ENCODE measurements around the gene KCTD16. TPM values are rescaled to one million over a fixed set of nuclear protein-coding genes. Genes with fewer than 3 reads are reported as not detected.
A peak's percentile ranks its signal among the peaks of the same experiment; 100 is the strongest.

KCTD16 gene
- total RNA-seq, 1 donor from 2014 or later = 5.6 TPM

DNA sequence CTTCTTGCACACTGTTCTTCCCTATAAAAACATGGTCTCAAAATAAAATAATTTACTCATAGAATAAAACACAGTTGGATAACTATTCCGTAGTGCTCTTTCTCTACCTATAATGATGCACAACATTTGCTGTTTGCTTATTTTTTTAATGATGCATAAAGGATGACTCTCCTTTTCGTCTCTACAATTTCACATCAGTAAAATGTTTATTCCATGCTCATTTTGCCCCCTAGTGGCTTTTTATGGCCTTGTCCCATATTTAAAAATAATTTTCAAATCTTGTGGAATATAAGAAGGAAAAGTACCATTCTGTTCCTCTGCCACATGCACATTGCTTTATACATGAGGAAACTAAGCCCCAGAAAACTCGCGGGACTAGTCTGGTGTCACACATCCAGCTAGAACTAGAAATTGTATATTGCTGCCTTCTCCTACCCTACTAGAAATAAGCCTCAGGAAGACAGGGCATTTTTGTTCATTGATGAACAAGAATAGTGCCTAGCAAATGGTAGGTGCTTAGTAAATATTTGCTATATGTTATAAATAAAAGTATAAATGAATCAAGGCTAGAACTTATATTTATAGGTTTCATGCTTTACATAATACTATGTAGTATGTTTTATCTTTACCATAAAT is 12.7 kb downstream of the KCTD16 start:
- H3K79me2 ChIP-seq (ENCODE audit: insufficient read depth, low read length) = no peaks in the 10 kb centered on the region
- no peak overlapping the region for H3K4me3 ChIP-seq (ENCODE audit: insufficient read depth, low read depth, low read length)
- no peaks in the 10 kb centered on the region for H3K27me3 Mint-ChIP-seq (ENCODE audit: low read depth, unreplicated experiment)
- peak overlapping the region; percentile 3 for H3K4me2 ChIP-seq (ENCODE audit: low read length)
- DNase-seq (ENCODE audit: low read depth) (peak; percentile 34), FAIRE-seq (peak; percentile 93)
- no peak overlapping the region for H3K9ac ChIP-seq (ENCODE audit: low read length)
- no peaks in the 10 kb centered on the region for H3K9me3 Mint-ChIP-seq (ENCODE audit: unreplicated experiment)
- H3K4me1 ChIP-seq (ENCODE audit: insufficient read depth, low read length) = peaks cover 13% of the 10 kb centered on the region
- H3K27ac Mint-ChIP-seq (ENCODE audit: unreplicated experiment) = no peak overlapping the region
- no peaks in the 10 kb centered on the region for H3K36me3 Mint-ChIP-seq (ENCODE audit: low read depth, unreplicated experiment)
- H3K27ac ChIP-seq (ENCODE audit: low read depth, low read length) = no peak overlapping the region
- peaks cover 22% of the 10 kb centered on the region for H3K4me1 Mint-ChIP-seq (ENCODE audit: low read depth, unreplicated experiment)
- TF ChIP-seq, protein P1, sequence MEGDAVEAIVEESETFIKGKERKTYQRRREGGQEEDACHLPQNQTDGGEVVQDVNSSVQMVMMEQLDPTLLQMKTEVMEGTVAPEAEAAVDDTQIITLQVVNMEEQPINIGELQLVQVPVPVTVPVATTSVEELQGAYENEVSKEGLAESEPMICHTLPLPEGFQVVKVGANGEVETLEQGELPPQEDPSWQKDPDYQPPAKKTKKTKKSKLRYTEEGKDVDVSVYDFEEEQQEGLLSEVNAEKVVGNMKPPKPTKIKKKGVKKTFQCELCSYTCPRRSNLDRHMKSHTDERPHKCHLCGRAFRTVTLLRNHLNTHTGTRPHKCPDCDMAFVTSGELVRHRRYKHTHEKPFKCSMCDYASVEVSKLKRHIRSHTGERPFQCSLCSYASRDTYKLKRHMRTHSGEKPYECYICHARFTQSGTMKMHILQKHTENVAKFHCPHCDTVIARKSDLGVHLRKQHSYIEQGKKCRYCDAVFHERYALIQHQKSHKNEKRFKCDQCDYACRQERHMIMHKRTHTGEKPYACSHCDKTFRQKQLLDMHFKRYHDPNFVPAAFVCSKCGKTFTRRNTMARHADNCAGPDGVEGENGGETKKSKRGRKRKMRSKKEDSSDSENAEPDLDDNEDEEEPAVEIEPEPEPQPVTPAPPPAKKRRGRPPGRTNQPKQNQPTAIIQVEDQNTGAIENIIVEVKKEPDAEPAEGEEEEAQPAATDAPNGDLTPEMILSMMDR (IDR thresholded peaks at IDR 0.05; ENCODE audit: insufficient read depth, low read depth, low read length) = peak; percentile 88
- no peak for TF ChIP-seq EZH2 (IDR thresholded peaks at IDR 0.05; ENCODE audit: insufficient read depth, low read length)
- no peak overlapping the region for H3K4me3 Mint-ChIP-seq (ENCODE audit: unreplicated experiment)
- no peak overlapping the region for H2AFZ ChIP-seq (ENCODE audit: low read depth, low read length)
- H3K9me3 ChIP-seq (ENCODE audit: insufficient read depth, low read depth, low read length) = no peaks in the 10 kb centered on the region
- H4K20me1 ChIP-seq (ENCODE audit: insufficient read depth, low read length) = no peaks in the 10 kb centered on the region
- no peaks in the 10 kb centered on the region for H3K36me3 ChIP-seq (ENCODE audit: insufficient read depth, low read length)
- no peaks in the 10 kb centered on the region for H3K27me3 ChIP-seq (ENCODE audit: insufficient read depth, low read length)

DNA sequence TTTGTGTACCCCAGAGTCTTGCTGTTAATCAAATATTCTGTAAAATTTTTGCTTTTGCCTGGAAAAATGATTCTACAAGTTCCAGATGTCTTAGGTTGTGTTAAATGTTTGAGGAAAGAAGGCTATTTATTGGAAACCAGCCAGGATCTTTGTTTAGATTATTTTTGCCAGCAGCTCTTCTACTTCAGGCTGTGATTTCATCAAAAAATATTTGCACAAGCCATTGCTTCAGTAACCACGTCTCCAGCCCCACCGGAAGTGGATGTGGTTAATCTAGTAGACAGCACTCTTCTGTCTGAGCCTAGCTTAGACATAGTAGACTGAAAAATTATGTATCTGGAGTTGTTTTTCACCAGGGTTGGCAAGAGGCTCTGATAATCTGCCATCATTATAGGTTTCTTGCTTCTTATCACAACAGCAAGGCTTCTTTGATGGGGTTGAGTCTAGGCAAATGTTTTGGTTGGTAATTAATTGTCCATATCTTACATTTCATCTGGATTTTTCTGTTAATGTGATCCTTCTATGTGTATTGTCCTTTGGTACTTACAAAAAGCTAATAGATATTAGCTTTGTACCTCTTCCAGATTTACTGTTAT is 17.1 kb downstream of the KCTD16 start:
- Histone ChIP-seq H2AFZ (ENCODE audit: low read depth, low read length) (no peak overlapping the region), H3K4me3 (ENCODE audit: insufficient read depth, low read depth, low read length) (no peak overlapping the region), H3K4me2 (ENCODE audit: low read length) (peak overlapping the region; percentile 60), H3K79me2 (ENCODE audit: insufficient read depth, low read length) (no peaks in the 10 kb centered on the region), H3K27ac (ENCODE audit: low read depth, low read length) (peak overlapping the region; percentile 55), H3K9me3 (ENCODE audit: insufficient read depth, low read depth, low read length) (no peaks in the 10 kb centered on the region), H3K36me3 (ENCODE audit: insufficient read depth, low read length) (no peaks in the 10 kb centered on the region), H3K4me1 (ENCODE audit: insufficient read depth, low read length) (peaks cover 31% of the 10 kb centered on the region), H4K20me1 (ENCODE audit: insufficient read depth, low read length) (no peaks in the 10 kb centered on the region), H3K9ac (ENCODE audit: low read length) (peak overlapping the region; percentile 35), H3K27me3 (ENCODE audit: insufficient read depth, low read length) (no peaks in the 10 kb centered on the region)
- Mint-ChIP-seq H3K27me3 (ENCODE audit: low read depth, unreplicated experiment) (no peaks in the 10 kb centered on the region), H3K27ac (ENCODE audit: unreplicated experiment) (peak overlapping the region; percentile 94), H3K4me1 (ENCODE audit: low read depth, unreplicated experiment) (peaks cover 31% of the 10 kb centered on the region), H3K4me3 (ENCODE audit: unreplicated experiment) (no peak overlapping the region), H3K9me3 (ENCODE audit: unreplicated experiment) (no peaks in the 10 kb centered on the region), H3K36me3 (ENCODE audit: low read depth, unreplicated experiment) (no peaks in the 10 kb centered on the region)
- TF ChIP-seq EZH2 (IDR thresholded peaks at IDR 0.05; ENCODE audit: insufficient read depth, low read length) = no peak
- TF ChIP-seq, protein P1 (IDR thresholded peaks at IDR 0.05; ENCODE audit: insufficient read depth, low read depth, low read length) = no peak
- peak; percentile 99 for DNase-seq (ENCODE audit: low read depth)
- FAIRE-seq = peak; percentile 90
